HEK293 (cell line): ENCODE data around the gene GLCE.
A peak's percentile ranks its signal among the peaks of the same experiment; 100 is the strongest.

Experiments used
- CTCF ChIA-PET: fragments of 350-600 bp; formaldehyde crosslinking; extraction: SDS; loops from one replicate; lab custom pipeline; 2021; ENCODE audit warnings: antibody characterized with exemption; lab: Yijun Ruan, JAX
- POLR2A ChIA-PET: fragments of 300-600 bp; formaldehyde crosslinking; extraction: SDS; loops from one replicate; lab custom pipeline; 2020; ENCODE audit warnings: antibody characterized with exemption, inconsistent platforms; lab: Yijun Ruan, JAX
- H3K27ac ChIP-seq: fragments of 200-500 bp; sonication (Bioruptor generic); 2 replicates; pipeline ENCODE4 v1.5.1; 2014; ENCODE audit warnings: low read depth, low read length, control low read depth, inconsistent platforms; ENCODE audit errors: extremely low read depth
- H3K36me3 ChIP-seq, 2 experiments: fragments of 200-500 bp in 1 of 2; sonication (Bioruptor generic) in 1 of 2; 1 replicate in 1 of 2; 2 replicates in 1 of 2; pipeline ENCODE4 v1.5.1; 2014 to 2017; ENCODE audit warnings: inconsistent platforms in 2 of 2, low read length in 2 of 2; ENCODE audit not compliant: control insufficient read depth in 2 of 2, insufficient read depth in 1 of 2
- H3K4me1 ChIP-seq: fragments of 200-500 bp; sonication (Bioruptor generic); 2 replicates; pipeline ENCODE4 v1.5.1; 2014; ENCODE audit warnings: mild to moderate bottlenecking, low read length, inconsistent platforms; ENCODE audit not compliant: control insufficient read depth, insufficient read depth
- H3K4me3 ChIP-seq: 2 replicates; pipeline ENCODE4 v1.5.1; 2011; ENCODE audit warnings: low read depth, mild to moderate bottlenecking, control low read depth, low read length, moderate library complexity
- H3K9me3 ChIP-seq: fragments of 200-500 bp; sonication (Bioruptor generic); 2 replicates; pipeline ENCODE4 v1.5.1; 2014; ENCODE audit warnings: low read depth, low read length, inconsistent platforms; ENCODE audit not compliant: control insufficient read depth, insufficient read depth
- BCL6B ChIP-seq: fragments of 450-650 bp; formaldehyde crosslinking; IDR thresholded peaks from 2 replicates; pipeline ENCODE4 v1.5.1; 2017; ENCODE audit warnings: missing biosample characterization, missing genetic modification characterization
- EGR2 ChIP-seq: fragments of 450-650 bp; formaldehyde crosslinking; IDR thresholded peaks from 2 replicates; pipeline ENCODE4 v1.5.1; 2016; ENCODE audit warnings: low read depth, missing biosample characterization, missing genetic modification characterization
- FEZF1 ChIP-seq: fragments of 450-650 bp; formaldehyde crosslinking; IDR thresholded peaks from 2 replicates; pipeline ENCODE4 v1.5.1; 2016; ENCODE audit warnings: missing biosample characterization, missing genetic modification characterization
- GFI1B ChIP-seq: fragments of 450-650 bp; formaldehyde crosslinking; IDR thresholded peaks from 2 replicates; pipeline ENCODE4 v1.5.1; 2016; ENCODE audit warnings: missing biosample characterization, missing genetic modification characterization
- KLF7 ChIP-seq: fragments of 450-650 bp; formaldehyde crosslinking; IDR thresholded peaks from 2 replicates; pipeline ENCODE4 v1.5.1; 2016; ENCODE audit warnings: missing biosample characterization, missing genetic modification characterization, borderline replicate concordance
- RBAK ChIP-seq: fragments of 450-650 bp; formaldehyde crosslinking; IDR thresholded peaks from 2 replicates; pipeline ENCODE4 v1.5.1; 2016; ENCODE audit warnings: missing biosample characterization, missing genetic modification characterization
- SETDB1 ChIP-seq: IDR thresholded peaks from one replicate; pipeline ENCODE4 v1.6.1; 2017; ENCODE audit warnings: mild to moderate bottlenecking, low read length, moderate library complexity, mixed read lengths; ENCODE audit not compliant: insufficient read length
- YY1 ChIP-seq: fragments of 450-650 bp; formaldehyde crosslinking; IDR thresholded peaks from 2 replicates; pipeline ENCODE4 v1.5.1; 2018; ENCODE audit warnings: missing biosample characterization, missing genetic modification characterization
- ZNF138 ChIP-seq: fragments of 450-650 bp; formaldehyde crosslinking; IDR thresholded peaks from 2 replicates; pipeline ENCODE4 v1.5.1; 2016; ENCODE audit warnings: missing biosample characterization, missing genetic modification characterization, borderline replicate concordance
- ZNF24 ChIP-seq: fragments of 450-650 bp; formaldehyde crosslinking; IDR thresholded peaks from 2 replicates; pipeline ENCODE4 v1.5.1; 2016; ENCODE audit warnings: missing biosample characterization, missing genetic modification characterization
- ZNF280C ChIP-seq: fragments of 450-650 bp; formaldehyde crosslinking; IDR thresholded peaks from 2 replicates; pipeline ENCODE4 v1.5.1; 2016; ENCODE audit warnings: missing biosample characterization, missing genetic modification characterization
- ZNF488 ChIP-seq: fragments of 450-650 bp; formaldehyde crosslinking; IDR thresholded peaks from 2 replicates; pipeline ENCODE4 v1.5.1; 2016; ENCODE audit warnings: missing biosample characterization, missing genetic modification characterization
- ZNF513 ChIP-seq: fragments of 450-650 bp; IDR thresholded peaks from 2 replicates; pipeline ENCODE4 v1.5.1; 2018; ENCODE audit warnings: missing biosample characterization, missing genetic modification characterization
- ZNF571 ChIP-seq: fragments of 450-650 bp; formaldehyde crosslinking; IDR thresholded peaks from 2 replicates; pipeline ENCODE4 v1.5.0; 2017; ENCODE audit warnings: missing biosample characterization, missing genetic modification characterization
- ZNF664 ChIP-seq: fragments of 450-650 bp; formaldehyde crosslinking; IDR thresholded peaks from 2 replicates; pipeline ENCODE4 v1.5.1; 2016; ENCODE audit warnings: missing biosample characterization, missing genetic modification characterization
- ZNF670 ChIP-seq: fragments of 450-650 bp; formaldehyde crosslinking; IDR thresholded peaks from 2 replicates; pipeline ENCODE4 v1.5.1; 2016; ENCODE audit warnings: missing biosample characterization, missing genetic modification characterization, low read depth
- ZNF76 ChIP-seq: fragments of 450-650 bp; formaldehyde crosslinking; IDR thresholded peaks from 2 replicates; pipeline ENCODE4; 2016; ENCODE audit warnings: low read depth, missing biosample characterization, missing genetic modification characterization, borderline replicate concordance
- ZNF830 ChIP-seq: fragments of 450-650 bp; IDR thresholded peaks from 2 replicates; pipeline ENCODE4 v1.5.0; 2018; ENCODE audit warnings: missing biosample characterization, missing genetic modification characterization, low read depth, mild to moderate bottlenecking, moderate library complexity
- ZSCAN16 ChIP-seq: fragments of 450-650 bp; formaldehyde crosslinking; IDR thresholded peaks from 2 replicates; pipeline ENCODE4 v1.5.1; 2016; ENCODE audit warnings: missing biosample characterization, missing genetic modification characterization

GLCE gene

GRCh38 chr15:69225355-69226022 lies 65.1 kb downstream of the GLCE start (continued):
- no peak for TF ChIP-seq ZNF280C (tag by site-specific recombination)

GRCh38 chr15:69226023-69226355 lies 65.6 kb downstream of the GLCE start:
- TF ChIP-seq ZNF24: no peak
- 0 out of 2 replicates have a peak, but pooled peaks have one; percentile 48 for TF ChIP-seq ZNF664 (tag by site-specific recombination)
- TF ChIP-seq ZNF830 (tag by site-specific recombination): no peak
- TF ChIP-seq KLF7: no peak
- Histone ChIP-seq H3K4me3 (no peak overlapping the region), H3K4me1 (no peaks in the 10 kb centered on the region), H3K27ac (no peak overlapping the region), H3K36me3 (peaks cover 0 to 4% of the 10 kb centered on the region in 2 experiments; a peak in 1 of 3 replicates), H3K9me3 (peaks cover 3% of the 10 kb centered on the region; the same call in 1 of the 2 replicates)
- ChIA-PET CTCF (interaction anchor here (0.6 to 6.6 kb wide), 11 partner anchors 12 to 301 kb away, joined by 3 to 61 read pairs (median 4); partner anchors contain the start of gene GLCE), POLR2A (interaction anchor here (1.8 kb wide), 1 partner anchor 65 kb away, joined by 7 read pairs; the partner anchor contains the start of gene GLCE)

GRCh38 chr15:69232144-69232543 lies 71.7 kb downstream of the GLCE start:
- ChIA-PET POLR2A (no interaction called here), CTCF (no interaction called here)
- no peak overlapping the region for H3K27ac ChIP-seq
- peaks cover 3% of the 10 kb centered on the region for H3K4me1 ChIP-seq
- H3K9me3 ChIP-seq: no peaks in the 10 kb centered on the region
- no peak for TF ChIP-seq ZNF513 (tag by site-specific recombination)
- TF ChIP-seq BCL6B: peak; percentile 72; the same call in 1 of the 2 replicates
- TF ChIP-seq, all 188 proteins: peak for 1
- Histone ChIP-seq H3K4me3 (no peak overlapping the region), H3K36me3 (no peaks in the 10 kb centered on the region)

GRCh38 chr15:69232765-69233164 lies 72.3 kb downstream of the GLCE start:
- H3K9me3 ChIP-seq: no peaks in the 10 kb centered on the region
- TF ChIP-seq RBAK (tag by site-specific recombination): no peak
- no peak for TF ChIP-seq ZSCAN16 (tag by site-specific recombination)
- TF ChIP-seq GFI1B (tag by site-specific recombination): no peak
- TF ChIP-seq ZNF571 (tag by site-specific recombination): no peak
- TF ChIP-seq ZNF830 (tag by site-specific recombination): no peak
- TF ChIP-seq ZNF76: no peak
- no peak for TF ChIP-seq ZNF280C (tag by site-specific recombination)
- no peak for TF ChIP-seq ZNF138 (tag by site-specific recombination)
- TF ChIP-seq SETDB1: no peak
- TF ChIP-seq ZNF670 (tag by site-specific recombination): no peak
- no peak for TF ChIP-seq EGR2 (tag by site-specific recombination)
- TF ChIP-seq ZNF488 (tag by site-specific recombination): no peak
- TF ChIP-seq YY1: no peak
- no peak for TF ChIP-seq FEZF1 (tag by site-specific recombination)
- TF ChIP-seq, all 188 proteins: peak for 0
- POLR2A ChIA-PET: no interaction called here
- Histone ChIP-seq H3K36me3 (no peaks in the 10 kb centered on the region), H3K27ac (no peak overlapping the region), H3K4me3 (no peak overlapping the region), H3K4me1 (peaks cover 3% of the 10 kb centered on the region)
- CTCF ChIA-PET: no interaction called here
